H54 (cell line): ENCODE data around the gene MAPK7.

Experiments used
- DNase-seq: peaks from one replicate; pipeline ENCODE4 v3.0.0; 2011; ENCODE audit warnings: low spot score, mixed read lengths; ENCODE audit not compliant: insufficient read length
- FAIRE-seq: peaks from 3 replicates; lab custom pipeline; 2011; peaks lifted over from hg19 to GRCh38; lab: Jason Lieb, UNC
- POLR2A ChIP-seq: IDR thresholded peaks from 2 replicates; pipeline ENCODE4 v1.6.1; 2011; ENCODE audit warnings: low read depth, mild to moderate bottlenecking, low read length

MAPK7 gene

GRCh38 chr17:19337712-19338023 lies 40.6 kb upstream of the MAPK7 start:
- no peak for TF ChIP-seq POLR2A
- no peak for DNase-seq
- FAIRE-seq = no peak

GRCh38 chr17:19338031-19338990 lies 40.0 kb upstream of the MAPK7 start:
- FAIRE-seq = no peak
- no peak for DNase-seq
- TF ChIP-seq POLR2A = no peak

GRCh38 chr17:19339341-19339815 lies 38.9 kb upstream of the MAPK7 start:
- DNase-seq = no peak
- FAIRE-seq = no peak
- no peak for TF ChIP-seq POLR2A

GRCh38 chr17:19341211-19341631 lies 37.1 kb upstream of the MAPK7 start:
- DNase-seq (no peak), FAIRE-seq (no peak)
- TF ChIP-seq POLR2A = 0 out of 2 replicates have a peak, but pooled peaks have one; percentile 17

GRCh38 chr17:19341641-19342610 lies 36.4 kb upstream of the MAPK7 start:
- TF ChIP-seq POLR2A = no peak
- DNase-seq = no peak
- FAIRE-seq = no peak

GRCh38 chr17:19342611-19343255 lies 35.6 kb upstream of the MAPK7 start:
- DNase-seq = no peak
- FAIRE-seq = no peak
- no peak for TF ChIP-seq POLR2A

- DNase-seq = no peak
- TF ChIP-seq POLR2A = no peak
Observed at GRCh38 chr17:19343256-19343630, 35.1 kb upstream of the MAPK7 start.

GRCh38 chr17:19343671-19344151 lies 34.6 kb upstream of the MAPK7 start:
- DNase-seq (no peak), FAIRE-seq (no peak)
- TF ChIP-seq POLR2A = no peak

More at GRCh38 chr17:19343256-19343630, 35.1 kb upstream of the MAPK7 start:
- no peak for FAIRE-seq

- DNase-seq (no peak), FAIRE-seq (no peak)
- TF ChIP-seq POLR2A = no peak
Observed at GRCh38 chr17:19344311-19345066, 33.8 kb upstream of the MAPK7 start.

GRCh38 chr17:19345067-19345460 lies 33.2 kb upstream of the MAPK7 start:
- no peak for TF ChIP-seq POLR2A
- no peak for FAIRE-seq
- DNase-seq = no peak

GRCh38 chr17:19345486-19346350 lies 32.6 kb upstream of the MAPK7 start:
- DNase-seq (no peak), FAIRE-seq (no peak)
- TF ChIP-seq POLR2A = no peak

GRCh38 chr17:19346351-19347255 lies 31.7 kb upstream of the MAPK7 start:
- DNase-seq (peak; percentile 97), FAIRE-seq (peak; percentile 83)
- TF ChIP-seq POLR2A = no peak
